SK-N-MC (cell line): ENCODE results near the gene C4orf33.

Source experiments
- DNase-seq: peaks from one replicate; pipeline ENCODE4 v3.0.0-alpha.2; 2011; ENCODE audit warnings: low read depth, low spot score
- H3K27ac ChIP-seq: fragments of 200-600 bp; sonication (generic); 2 replicates; pipeline ENCODE4 v1.5.1; 2016; ENCODE audit warnings: mixed run types
- H3K36me3 ChIP-seq: fragments of 200-600 bp; sonication (generic); 2 replicates; pipeline ENCODE4 v1.6.1; 2017; ENCODE audit warnings: antibody characterized with exemption, low read length, mixed read lengths; ENCODE audit not compliant: insufficient read depth
- H3K4me3 ChIP-seq: fragments of 200-600 bp; sonication (generic); 2 replicates; pipeline ENCODE4 v1.5.1; 2016
- H3K9ac ChIP-seq: fragments of 200-600 bp; sonication (generic); 2 replicates; pipeline ENCODE4 v1.8.0; 2017; ENCODE audit warnings: mixed run types, mixed read lengths; ENCODE audit not compliant: insufficient read length
- H3K9me3 ChIP-seq: fragments of 200-600 bp; sonication (generic); 2 replicates; pipeline ENCODE4 v1.6.1; 2017; ENCODE audit warnings: low read depth, mild to moderate bottlenecking, antibody characterized with exemption, low read length, moderate library complexity, mixed read lengths
- EZH2 ChIP-seq: fragments of 200-600 bp; sonication (generic); IDR thresholded peaks from one replicate; pipeline ENCODE4 v1.6.1; 2017; ENCODE audit warnings: antibody characterized with exemption
- FOXP2 ChIP-seq: optimal IDR thresholded peaks from 2 replicates; pipeline ENCODE3; 2011; ENCODE audit warnings: mild to moderate bottlenecking, moderate library complexity; ENCODE audit not compliant: insufficient read depth; ENCODE audit errors: extremely low read length, control extremely low read depth
- POLR2AphosphoS5 ChIP-seq: IDR thresholded peaks from 2 replicates; pipeline ENCODE4 v1.6.1; 2012; ENCODE audit warnings: mild to moderate bottlenecking, low read depth, low read length, borderline replicate concordance

C4orf33 gene

GRCh38 chr4:129138810-129139496 is 43.0 kb downstream of the C4orf33 start:
- DNase-seq = no peak
- H3K36me3 ChIP-seq = no peaks in the 10 kb centered on the region
- H3K9ac ChIP-seq = no peak overlapping the region
- no peaks in the 10 kb centered on the region for H3K9me3 ChIP-seq
- TF ChIP-seq EZH2 (no peak), POLR2AphosphoS5 (no peak), FOXP2 (no peak)
- no peak overlapping the region for H3K4me3 ChIP-seq
- H3K27ac ChIP-seq = no peak overlapping the region

- no peaks in the 10 kb centered on the region for H3K36me3 ChIP-seq
- H3K4me3 ChIP-seq = no peak overlapping the region
- no peak for DNase-seq
- no peaks in the 10 kb centered on the region for H3K9me3 ChIP-seq
- H3K27ac ChIP-seq = no peak overlapping the region
- H3K9ac ChIP-seq = no peak overlapping the region
- TF ChIP-seq POLR2AphosphoS5 (no peak), EZH2 (no peak), FOXP2 (no peak)
These were observed 44.6 kb downstream of the C4orf33 start for GRCh38 chr4:129140521-129140920.

- no peak for DNase-seq
- Histone ChIP-seq H3K27ac (no peak overlapping the region), H3K36me3 (no peaks in the 10 kb centered on the region), H3K9me3 (no peaks in the 10 kb centered on the region), H3K9ac (no peak overlapping the region), H3K4me3 (no peak overlapping the region)
- no peak for TF ChIP-seq POLR2AphosphoS5
- no peak for TF ChIP-seq FOXP2
- no peak for TF ChIP-seq EZH2
These were observed 47.4 kb downstream of the C4orf33 start for GRCh38 chr4:129143359-129143758.

GRCh38 chr4:129144755-129145206 is 48.8 kb downstream of the C4orf33 start:
- no peak for DNase-seq
- Histone ChIP-seq H3K27ac (no peak overlapping the region), H3K9me3 (no peaks in the 10 kb centered on the region), H3K36me3 (no peaks in the 10 kb centered on the region), H3K4me3 (no peak overlapping the region), H3K9ac (no peak overlapping the region)
- no peak for TF ChIP-seq EZH2
- TF ChIP-seq POLR2AphosphoS5 = no peak
- TF ChIP-seq FOXP2 = no peak

GRCh38 chr4:129145222-129145730 is 49.3 kb downstream of the C4orf33 start:
- Histone ChIP-seq H3K27ac (no peak overlapping the region), H3K4me3 (no peak overlapping the region), H3K9me3 (no peaks in the 10 kb centered on the region), H3K9ac (no peak overlapping the region), H3K36me3 (no peaks in the 10 kb centered on the region)
- TF ChIP-seq FOXP2 (no peak), POLR2AphosphoS5 (no peak), EZH2 (no peak)
- DNase-seq = no peak

- TF ChIP-seq POLR2AphosphoS5 (no peak), FOXP2 (no peak), EZH2 (no peak)
- Histone ChIP-seq H3K27ac (no peak overlapping the region), H3K4me3 (no peak overlapping the region), H3K9me3 (no peaks in the 10 kb centered on the region), H3K36me3 (no peaks in the 10 kb centered on the region), H3K9ac (no peak overlapping the region)
- DNase-seq = no peak
These were observed 50.7 kb downstream of the C4orf33 start for GRCh38 chr4:129146639-129147038.

GRCh38 chr4:129148892-129149291 is 52.9 kb downstream of the C4orf33 start:
- TF ChIP-seq EZH2 (no peak), POLR2AphosphoS5 (no peak), FOXP2 (no peak)
- Histone ChIP-seq H3K9ac (no peak overlapping the region), H3K36me3 (no peaks in the 10 kb centered on the region), H3K9me3 (no peaks in the 10 kb centered on the region), H3K4me3 (no peak overlapping the region), H3K27ac (no peak overlapping the region)
- DNase-seq = no peak

GRCh38 chr4:129149906-129150305 is 54.0 kb downstream of the C4orf33 start:
- DNase-seq = no peak
- no peak overlapping the region for H3K4me3 ChIP-seq
- no peak for TF ChIP-seq EZH2
- no peak for TF ChIP-seq FOXP2
- no peak for TF ChIP-seq POLR2AphosphoS5

GRCh38 chr4:129152350-129152749 is 56.4 kb downstream of the C4orf33 start:
- H3K27ac ChIP-seq = no peak overlapping the region
- TF ChIP-seq FOXP2 (no peak), POLR2AphosphoS5 (no peak), EZH2 (no peak)
- H3K9ac ChIP-seq = no peak overlapping the region
- H3K9me3 ChIP-seq = no peaks in the 10 kb centered on the region
- no peak for DNase-seq
- no peak overlapping the region for H3K4me3 ChIP-seq
- H3K36me3 ChIP-seq = no peaks in the 10 kb centered on the region

More at GRCh38 chr4:129149906-129150305, 54.0 kb downstream of the C4orf33 start:
- Histone ChIP-seq H3K27ac (no peak overlapping the region), H3K9ac (no peak overlapping the region), H3K9me3 (no peaks in the 10 kb centered on the region), H3K36me3 (no peaks in the 10 kb centered on the region)

- Histone ChIP-seq H3K4me3 (no peak overlapping the region), H3K9ac (no peak overlapping the region), H3K9me3 (no peaks in the 10 kb centered on the region), H3K36me3 (no peaks in the 10 kb centered on the region), H3K27ac (no peak overlapping the region)
- no peak for TF ChIP-seq EZH2
- TF ChIP-seq FOXP2 = no peak
- no peak for TF ChIP-seq POLR2AphosphoS5
- DNase-seq = no peak
These were observed 57.7 kb downstream of the C4orf33 start for GRCh38 chr4:129153700-129154099.
